AG04450 (cell line): ENCODE results near the gene FOXM1. TPM values are rescaled to one million over a fixed set of nuclear protein-coding genes. Genes with fewer than 3 reads are reported as not detected.

ENCODE experiments used
- CTCF ChIA-PET: fragments of 300-600, 350-600 bp; formaldehyde crosslinking; extraction: SDS; loops from one replicate; lab custom pipeline; 2022; ENCODE audit warnings: antibody characterized with exemption, inconsistent platforms; lab: Charles Lee
- POLR2A ChIA-PET: fragments of 350-600 bp; formaldehyde crosslinking; extraction: SDS; loops from one replicate; lab custom pipeline; 2021; ENCODE audit warnings: antibody characterized with exemption, inconsistent platforms; lab: Yijun Ruan, JAX
- DNase-seq: peaks from one replicate; pipeline ENCODE4 v3.0.0-alpha.2; 2011; ENCODE audit warnings: low read depth, low spot score
- H3K27ac ChIP-seq: one replicate; pipeline ENCODE4 v1.5.1; 2012; ENCODE audit warnings: low read depth, low read length, control low read depth
- H3K27me3 ChIP-seq: one replicate; pipeline ENCODE4 v1.6.0; 2012; ENCODE audit warnings: low read length; ENCODE audit not compliant: control insufficient read depth, insufficient read depth
- H3K4me3 ChIP-seq: 2 replicates; pipeline ENCODE4 v1.5.1; 2011; ENCODE audit warnings: mild to moderate bottlenecking, low read depth, low read length, control low read depth
- H3K9me3 ChIP-seq: 2 replicates; pipeline ENCODE4 v1.5.1; 2012; ENCODE audit warnings: low read length; ENCODE audit not compliant: control insufficient read depth, insufficient read depth
- CTCF ChIP-seq: IDR thresholded peaks from 2 replicates; pipeline ENCODE4 v1.5.1; 2011; ENCODE audit warnings: low read depth, low read length, control low read depth, inconsistent platforms
- polyA plus RNA-seq: library from polyadenylated mRNA; depleted of rRNA; stranded (reverse); fragments of >200 nt; gene quantifications from 2 replicates; pipeline ENCODE4 v1.2.3, GENCODE V29; 2011

Gene FOXM1
- polyA plus RNA-seq, 1 experiment, result 10.8 TPM

GRCh38 chr12:2824541-2824940 is 52.4 kb downstream of the FOXM1 start:
- DNase-seq, result no peak
- no peak for TF ChIP-seq CTCF
- POLR2A ChIA-PET, result no interaction called here
- H3K27ac ChIP-seq, result no peak overlapping the region
- H3K4me3 ChIP-seq, result no peak overlapping the region
- no peaks in the 10 kb centered on the region; the same call in 1 of the 2 replicates for H3K9me3 ChIP-seq
- CTCF ChIA-PET, result interaction anchor here (1.1 kb wide), 1 partner anchor 11 kb away, joined by 3 read pairs; no protein-coding TSS in a partner anchor
- no peaks in the 10 kb centered on the region for H3K27me3 ChIP-seq

GRCh38 chr12:2823483-2823882 is 53.5 kb downstream of the FOXM1 start:
- ChIA-PET CTCF (interaction anchor here (0.8 kb wide), 1 partner anchor 8 kb away, joined by 4 read pairs; no protein-coding TSS in a partner anchor), POLR2A (no interaction called here)
- no peaks in the 10 kb centered on the region; the same call in 1 of the 2 replicates for H3K9me3 ChIP-seq
- no peak overlapping the region for H3K27ac ChIP-seq
- no peak for TF ChIP-seq CTCF
- no peak overlapping the region for H3K4me3 ChIP-seq
- DNase-seq, result no peak
- H3K27me3 ChIP-seq, result no peaks in the 10 kb centered on the region

- H3K27ac ChIP-seq, result no peak overlapping the region
- TF ChIP-seq CTCF, result no peak
- POLR2A ChIA-PET, result no interaction called here
- H3K9me3 ChIP-seq, result no peaks in the 10 kb centered on the region; the same call in 1 of the 2 replicates
- no peaks in the 10 kb centered on the region for H3K27me3 ChIP-seq
- H3K4me3 ChIP-seq, result no peak overlapping the region
- DNase-seq, result no peak
- CTCF ChIA-PET, result interaction anchor here (1.2 kb wide), 1 partner anchor 221 kb away, joined by 3 read pairs; no protein-coding TSS in a partner anchor
Observed at GRCh38 chr12:2820432-2820831, 56.5 kb downstream of the FOXM1 start.

- no peaks in the 10 kb centered on the region; the same call in 1 of the 2 replicates for H3K9me3 ChIP-seq
- DNase-seq, result no peak
- ChIA-PET CTCF (interaction anchor here (0.7 to 1.2 kb wide), 2 partner anchors 15 to 221 kb away, joined by 3 to 4 read pairs; partner anchors contain the start of gene NRIP2), POLR2A (interaction anchor here (0.6 kb wide), 1 partner anchor 209 kb away, joined by 4 read pairs; no protein-coding TSS in a partner anchor)
- H3K27me3 ChIP-seq, result no peaks in the 10 kb centered on the region
- H3K27ac ChIP-seq, result no peak overlapping the region
- H3K4me3 ChIP-seq, result no peak overlapping the region
- TF ChIP-seq CTCF, result no peak
Observed at GRCh38 chr12:2819810-2820209, 57.2 kb downstream of the FOXM1 start.
